CD4-positive, alpha-beta T cell treated with Interleukin-4 for 4 hours (primary cell): ENCODE data around the gene ATP6V1G2.
A peak's percentile ranks its signal among the peaks of the same experiment; 100 is the strongest.
"Not testable (repeated sequence)": the region's sequence is repeated elsewhere in the genome, so short reads cannot be mapped to it uniquely, and the experiment has no call there.

Source experiments
- DNase-seq: peaks from one replicate; pipeline ENCODE4 v3.0.0-alpha.2; 2020

ATP6V1G2 gene

DNA sequence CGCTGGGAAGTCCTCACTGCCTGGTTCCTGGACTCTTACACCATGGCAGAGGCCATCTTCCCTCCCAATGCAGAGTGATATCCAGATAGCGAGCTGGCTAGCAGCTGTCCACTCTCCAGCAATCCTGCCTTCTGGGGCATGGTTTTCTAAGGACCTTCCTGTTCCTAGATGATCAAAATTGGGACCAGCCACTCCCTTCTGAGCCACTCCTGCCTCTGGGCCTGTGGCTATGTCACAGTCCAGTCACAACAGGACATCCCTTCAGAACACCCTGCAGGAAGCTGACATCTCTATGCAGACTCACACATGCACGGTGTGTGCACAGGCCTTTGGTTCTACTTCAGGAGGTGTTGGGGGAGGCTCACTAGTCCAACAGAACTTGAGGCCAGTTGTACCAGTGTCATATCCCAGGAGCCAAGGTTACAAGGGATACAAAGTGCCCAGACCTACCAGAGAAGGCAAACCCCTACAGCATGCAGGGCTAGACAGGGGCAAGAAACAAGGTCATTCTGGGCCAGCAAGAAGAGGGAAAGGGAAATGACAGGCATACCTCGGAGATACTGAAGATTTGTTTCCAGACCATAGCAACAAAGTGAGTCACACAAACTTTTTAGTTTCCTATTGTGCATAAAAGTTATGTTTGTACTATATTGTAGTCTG, 20.3 kb downstream of the ATP6V1G2 start:
- DNase-seq, result no peak

DNA sequence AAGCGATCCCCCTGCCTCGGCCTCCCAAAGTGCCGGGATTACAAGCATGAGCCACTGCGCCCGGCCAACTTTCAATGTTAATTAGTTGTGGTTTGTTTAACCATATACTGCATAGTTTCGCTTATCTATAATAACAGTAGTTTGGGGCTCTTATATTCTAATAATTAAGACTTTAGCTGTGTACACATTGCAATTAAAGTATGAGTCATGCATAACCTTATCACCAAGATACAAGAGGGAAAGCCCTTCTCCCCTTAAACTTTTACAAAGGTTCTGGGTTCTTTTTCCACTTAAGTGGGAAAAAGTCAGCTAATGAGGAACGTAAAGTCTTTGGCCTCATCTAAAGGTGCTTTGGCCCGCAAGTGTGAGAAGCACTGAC, 20.9 kb downstream of the ATP6V1G2 start:
- DNase-seq, result no peak

- DNase-seq, result no peak
Observed at GRCh38 chr6:31521835-31522234, 24.6 kb downstream of the ATP6V1G2 start.

DNA sequence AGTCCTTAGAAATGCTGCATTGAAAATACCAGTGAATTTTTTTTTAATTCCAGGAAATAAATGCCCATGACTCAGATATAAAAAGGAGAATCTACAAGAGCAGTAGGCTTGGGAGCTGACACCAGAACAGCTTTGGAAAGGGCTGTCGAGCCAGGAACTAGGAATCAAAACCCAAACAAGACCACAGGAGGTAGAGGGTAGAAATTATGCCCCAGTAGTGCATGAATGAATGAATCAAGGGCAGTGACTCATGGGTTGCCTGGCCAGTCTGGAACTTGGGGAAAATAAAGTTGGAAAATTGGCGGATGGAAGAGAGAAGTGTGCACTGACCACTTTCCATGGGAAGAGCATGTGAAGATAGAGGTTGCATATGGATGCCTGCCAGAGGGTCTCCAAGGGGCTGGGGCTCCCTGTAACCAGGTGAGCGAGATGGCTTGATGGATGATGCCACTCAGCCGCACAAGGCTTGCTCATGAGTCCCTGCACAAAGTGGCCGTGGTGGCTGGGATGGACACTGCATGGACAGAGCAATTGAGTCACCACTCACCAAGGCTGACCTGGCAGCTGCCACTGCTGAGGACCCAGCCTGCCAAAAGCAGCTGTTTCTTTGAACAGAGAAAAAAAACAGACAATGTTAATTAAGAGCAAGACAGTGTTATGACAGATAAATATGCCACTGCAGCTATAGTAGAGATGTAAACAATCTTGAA, 32.8 kb downstream of the ATP6V1G2 start:
- no peak for DNase-seq

DNA sequence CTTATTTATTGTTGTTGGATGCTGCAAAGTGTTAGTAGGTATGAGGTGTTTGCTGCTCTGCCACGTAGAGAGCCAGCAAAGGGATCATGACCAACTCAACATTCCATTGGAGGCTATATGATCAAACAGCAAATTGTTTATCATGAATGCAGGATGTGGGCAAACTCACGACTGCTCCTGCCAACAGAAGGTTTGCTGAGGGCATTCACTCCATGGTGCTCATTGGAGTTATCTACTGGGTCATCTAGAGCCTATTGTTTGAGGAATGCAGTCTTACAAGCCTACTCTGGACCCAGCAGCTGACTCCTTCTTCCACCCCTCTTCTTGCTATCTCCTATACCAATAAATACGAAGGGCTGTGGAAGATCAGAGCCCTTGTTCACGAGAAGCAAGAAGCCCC, 36.4 kb downstream of the ATP6V1G2 start:
- DNase-seq, result no peak

DNA sequence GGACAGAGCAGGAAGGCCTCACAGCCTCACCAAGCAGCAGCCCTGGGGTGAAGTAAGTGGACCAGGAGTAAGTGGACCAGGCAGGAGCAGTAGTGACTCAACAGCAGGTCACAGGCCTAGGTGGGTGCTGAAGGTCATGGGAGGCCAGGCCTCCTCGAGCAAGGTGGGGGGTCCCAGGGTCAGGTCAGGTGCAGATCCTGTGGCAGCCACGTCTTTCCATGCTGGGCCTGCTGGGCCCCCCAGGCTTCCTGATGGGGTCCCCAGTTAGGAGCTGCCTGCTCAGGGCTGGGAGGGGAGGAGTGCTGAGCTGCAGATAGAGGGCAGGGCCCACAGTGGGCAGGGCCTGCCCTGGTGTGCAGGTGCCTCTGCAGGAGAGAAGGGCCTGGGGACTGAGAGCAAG, 37.4 kb downstream of the ATP6V1G2 start:
- not testable (repeated sequence) for DNase-seq

GRCh38 chr6:31502586-31502985, 43.8 kb downstream of the ATP6V1G2 start:
- DNase-seq, result no peak

- DNase-seq, result not testable (repeated sequence)
Observed at GRCh38 chr6:31499648-31500047, 46.8 kb downstream of the ATP6V1G2 start.

GRCh38 chr6:31498748-31499147, 47.7 kb downstream of the ATP6V1G2 start:
- no peak for DNase-seq

- DNase-seq, result peak; percentile 85
Observed at GRCh38 chr6:31497531-31498476, 48.6 kb downstream of the ATP6V1G2 start, which contains the start of gene MICB. TSS of gene MICB (plus strand) at chr6:31498145. CDS start at chr6:31498194, 49 bp downstream.

- not testable (repeated sequence) for DNase-seq
Observed at GRCh38 chr6:31496826-31497225, 49.6 kb downstream of the ATP6V1G2 start.

DNA sequence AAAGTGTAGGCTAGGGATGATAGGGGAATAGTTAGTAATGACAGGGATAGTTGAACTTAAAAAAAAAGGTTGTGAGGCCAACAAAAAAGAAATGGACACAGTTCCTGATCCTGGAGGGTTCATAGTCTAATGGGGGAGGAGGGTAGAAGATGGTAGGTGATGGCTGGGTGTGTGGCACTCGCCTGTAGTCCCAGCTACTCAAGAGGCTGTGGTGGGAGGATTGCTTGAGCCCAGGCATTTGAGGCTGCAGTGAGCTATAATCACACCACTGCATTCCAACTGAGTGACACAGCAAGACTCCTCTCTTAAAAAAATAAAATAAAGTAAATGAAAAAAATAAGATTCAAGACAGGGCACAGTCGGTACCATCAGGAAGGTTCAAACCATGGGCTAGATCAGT, 50.8 kb downstream of the ATP6V1G2 start:
- no peak for DNase-seq
